Breast epithelium (tissue), 3 donors: Measurements from ENCODE around the gene KIF3B.

Experiments
- POLR2A ChIP-seq: fragments of 450-650 bp; IDR thresholded peaks from one replicate; pipeline ENCODE4 v1.6.1; 2016; ENCODE audit warnings: antibody characterized with exemption, mild to moderate bottlenecking, moderate library complexity
- POLR2AphosphoS5 ChIP-seq, 3 donors: sonication (generic); formaldehyde crosslinking; IDR thresholded peaks; one replicate each; pipeline ENCODE4 v1.6.1; 2017; ENCODE audit warnings: antibody characterized with exemption in 3 of 3
- TF ChIP-seq, protein P1 (sequence below), 3 donors: fragments of 450-650 bp; IDR thresholded peaks; one replicate each; pipeline ENCODE4 v1.5.1; 2016 to 2017; ENCODE audit warnings: antibody characterized with exemption in 3 of 3, mild to moderate bottlenecking in 3 of 3, moderate library complexity in 3 of 3

DNA sequence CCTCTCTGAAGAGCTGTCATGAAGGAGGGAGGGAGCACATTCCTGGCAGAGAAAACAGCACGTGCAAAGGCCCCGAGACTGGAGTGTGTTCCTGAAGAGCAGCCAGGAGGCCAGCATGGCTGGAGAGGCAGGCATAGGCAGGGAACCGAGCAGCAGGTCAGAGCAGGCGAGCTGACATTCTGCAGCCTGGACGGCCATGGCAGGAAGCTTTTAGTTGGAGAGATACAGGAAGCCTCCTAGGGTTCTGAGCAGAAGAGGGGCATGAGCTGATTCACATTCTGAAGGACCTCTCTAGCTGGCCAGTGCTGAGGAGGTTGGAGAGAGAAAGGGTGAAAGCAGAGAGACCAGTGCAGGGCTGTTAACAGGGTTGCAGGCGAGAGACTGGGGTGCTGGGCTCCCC, 40.0 kb upstream of the KIF3B start:
- TF ChIP-seq, protein P1, sequence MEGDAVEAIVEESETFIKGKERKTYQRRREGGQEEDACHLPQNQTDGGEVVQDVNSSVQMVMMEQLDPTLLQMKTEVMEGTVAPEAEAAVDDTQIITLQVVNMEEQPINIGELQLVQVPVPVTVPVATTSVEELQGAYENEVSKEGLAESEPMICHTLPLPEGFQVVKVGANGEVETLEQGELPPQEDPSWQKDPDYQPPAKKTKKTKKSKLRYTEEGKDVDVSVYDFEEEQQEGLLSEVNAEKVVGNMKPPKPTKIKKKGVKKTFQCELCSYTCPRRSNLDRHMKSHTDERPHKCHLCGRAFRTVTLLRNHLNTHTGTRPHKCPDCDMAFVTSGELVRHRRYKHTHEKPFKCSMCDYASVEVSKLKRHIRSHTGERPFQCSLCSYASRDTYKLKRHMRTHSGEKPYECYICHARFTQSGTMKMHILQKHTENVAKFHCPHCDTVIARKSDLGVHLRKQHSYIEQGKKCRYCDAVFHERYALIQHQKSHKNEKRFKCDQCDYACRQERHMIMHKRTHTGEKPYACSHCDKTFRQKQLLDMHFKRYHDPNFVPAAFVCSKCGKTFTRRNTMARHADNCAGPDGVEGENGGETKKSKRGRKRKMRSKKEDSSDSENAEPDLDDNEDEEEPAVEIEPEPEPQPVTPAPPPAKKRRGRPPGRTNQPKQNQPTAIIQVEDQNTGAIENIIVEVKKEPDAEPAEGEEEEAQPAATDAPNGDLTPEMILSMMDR (IDR thresholded peaks at IDR 0.05): no peak
- TF ChIP-seq POLR2A (no peak), POLR2AphosphoS5 (IDR thresholded peaks at IDR 0.05) (no peak)
